PC-9 (cell line): ENCODE measurements around the gene MMAB. TPM values are rescaled to one million over a fixed set of nuclear protein-coding genes. Genes with fewer than 3 reads are reported as not detected.

Experiments
- BruUV-seq: library from RNA; stranded (reverse); fragments of 400-500 nt; replicated peaks from 2 replicates; lab custom pipeline; 2021; lab: Mats Ljungman, UMichigan
- CTCF ChIA-PET: fragments of 300-600 bp; sonication (Branson Sonifier 250); formaldehyde crosslinking; loops from one replicate; lab custom pipeline; 2022; ENCODE audit warnings: antibody characterized with exemption; lab: Charles Lee
- POLR2A ChIA-PET: fragments of 300-600 bp; sonication (Branson Sonifier 250); formaldehyde crosslinking; loops from one replicate; lab custom pipeline; 2022; ENCODE audit warnings: antibody characterized with exemption; ENCODE audit not compliant: unreplicated experiment; lab: Charles Lee
- DNase-seq, 2 experiments: peaks; one replicate each; pipeline versions ENCODE4 v3.0.0 to v3.0.0-alpha.2; 2015 to 2022; ENCODE audit warnings: mixed read lengths in 1 of 2
- H2AFZ ChIP-seq: fragments of 200-600 bp; sonication (generic); 2 replicates; pipeline ENCODE4 v1.8.1; 2017; ENCODE audit warnings: antibody characterized with exemption
- H3F3A ChIP-seq: fragments of 200-600 bp; sonication (generic); 2 replicates; pipeline ENCODE4 v1.8.1; 2017; ENCODE audit warnings: antibody characterized with exemption, mild to moderate bottlenecking, low read depth; ENCODE audit not compliant: insufficient read depth
- H3K27ac ChIP-seq: fragments of 200-600 bp; sonication (generic); 2 replicates; pipeline ENCODE4 v1.6.1; 2016; ENCODE audit warnings: mixed run types
- H3K27me3 ChIP-seq: fragments of 200-600 bp; sonication (generic); 2 replicates; pipeline ENCODE4 v1.6.1; 2016; ENCODE audit warnings: low read depth, mixed run types; ENCODE audit not compliant: insufficient read depth
- H3K36me3 ChIP-seq: fragments of 200-600 bp; sonication (generic); 2 replicates; pipeline ENCODE4 v1.6.1; 2016; ENCODE audit warnings: low read depth, mixed run types
- H3K4me1 ChIP-seq: fragments of 200-600 bp; sonication (generic); replicated peaks from 2 replicates; pipeline ENCODE4 v1.6.1; 2016; ENCODE audit warnings: mixed run types; ENCODE audit not compliant: insufficient read depth
- H3K4me2 ChIP-seq: fragments of 200-600 bp; sonication (generic); 2 replicates; pipeline ENCODE4 v1.6.1; 2017; ENCODE audit warnings: mixed run types
- H3K4me3 ChIP-seq: fragments of 200-600 bp; sonication (generic); 2 replicates; pipeline ENCODE4 v1.6.1; 2016; ENCODE audit warnings: mixed run types
- H3K79me2 ChIP-seq: fragments of 200-600 bp; sonication (generic); 2 replicates; pipeline ENCODE4 v1.6.1; 2017; ENCODE audit warnings: low read depth, mixed run types
- H3K9me2 ChIP-seq: fragments of 200-600 bp; sonication (generic); 2 replicates; pipeline ENCODE4 v1.8.1; 2017; ENCODE audit warnings: mild to moderate bottlenecking; ENCODE audit not compliant: insufficient read depth
- H3K9me3 ChIP-seq: fragments of 200-600 bp; sonication (generic); 2 replicates; pipeline ENCODE4 v1.8.1; 2016; ENCODE audit warnings: low read depth; ENCODE audit not compliant: insufficient read depth
- H4K20me1 ChIP-seq: fragments of 200-600 bp; sonication (generic); 2 replicates; pipeline ENCODE4 v1.8.1; 2017; ENCODE audit not compliant: insufficient read depth
- CTCF ChIP-seq: fragments of 200-600 bp; sonication (generic); conservative IDR thresholded peaks from 2 replicates; pipeline ENCODE4 v1.6.1; 2017; ENCODE audit warnings: mixed run types, antibody characterized with exemption, mild to moderate bottlenecking, moderate library complexity
- EZH2 ChIP-seq: fragments of 200-600 bp; sonication (generic); IDR thresholded peaks from 2 replicates; pipeline ENCODE4 v1.8.0; 2017; ENCODE audit warnings: antibody characterized with exemption, low read depth
- intact Hi-C: fragments of 100-400 bp; cut with micrococcal nuclease; formaldehyde crosslinking; loops from one replicate; pipeline ENCODE4 v1.10.0; 2022; ENCODE audit not compliant: unreplicated experiment
- total RNA-seq: library from RNA; stranded (reverse); gene quantifications from 2 replicates; pipeline ENCODE4 v1.2.3, GENCODE V29; 2021

MMAB gene
- total RNA-seq, 1 experiment from 2014 or later: 84.3 TPM

DNA sequence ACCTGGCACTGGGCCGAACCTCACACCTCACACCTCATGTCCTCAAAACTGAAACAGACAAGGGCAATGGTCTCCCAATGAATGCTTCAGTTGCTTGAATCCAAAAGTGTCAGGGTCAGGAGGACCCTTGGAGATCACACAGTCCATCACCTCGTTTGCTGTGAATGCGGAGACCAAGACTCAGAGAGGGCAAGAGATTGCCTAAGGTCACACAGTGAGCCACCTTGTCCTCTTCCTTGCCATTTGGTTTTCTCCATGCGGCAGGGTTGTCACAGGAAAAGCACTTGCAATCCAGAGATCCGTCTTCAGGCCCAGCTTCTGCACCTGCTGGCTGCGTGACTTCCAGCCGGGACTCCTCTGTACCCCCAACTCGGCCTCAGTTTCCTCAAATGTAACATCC lies 28.3 kb upstream of the MMAB start:
- no peaks in the 10 kb centered on the region; the same call in 1 of the 2 replicates for H3F3A ChIP-seq
- BruUV-seq: no TSS peak
- no peaks in the 10 kb centered on the region for H3K9me3 ChIP-seq
- intact Hi-C loops: no loop called here
- DNase-seq: no peak
- H3K27ac ChIP-seq: no peak overlapping the region
- H2AFZ ChIP-seq: no peak overlapping the region
- H3K4me2 ChIP-seq: no peak overlapping the region
- no peaks in the 10 kb centered on the region for H3K4me1 ChIP-seq
- POLR2A ChIA-PET: no interaction called here
- TF ChIP-seq CTCF (no peak), EZH2 (no peak)
- no peak overlapping the region for H3K4me3 ChIP-seq
- H3K27me3 ChIP-seq: no peaks in the 10 kb centered on the region
- CTCF ChIA-PET: no interaction called here
- no peaks in the 10 kb centered on the region for H3K36me3 ChIP-seq
- no peaks in the 10 kb centered on the region for H3K9me2 ChIP-seq
- H3K79me2 ChIP-seq: no peaks in the 10 kb centered on the region
- no peaks in the 10 kb centered on the region for H4K20me1 ChIP-seq

DNA sequence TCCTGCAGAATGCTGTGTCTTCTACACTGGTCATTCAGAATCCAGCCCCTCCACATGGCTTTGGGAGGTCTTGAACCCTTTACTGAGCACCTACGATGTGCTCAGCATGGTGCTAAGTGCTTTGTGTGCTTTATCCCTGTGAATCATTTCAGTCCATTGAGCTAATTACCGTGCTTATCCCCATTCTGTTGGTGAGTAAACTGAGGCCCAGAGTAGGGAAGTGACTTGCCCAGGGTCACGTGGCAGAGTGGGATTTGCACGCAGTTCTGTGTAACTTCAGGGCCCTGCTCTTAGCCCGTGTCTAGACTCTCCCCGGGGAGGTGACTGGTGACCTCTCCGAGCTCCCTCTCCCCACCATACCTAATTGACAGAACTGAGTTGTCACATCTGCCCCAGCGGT lies 27.7 kb upstream of the MMAB start:
- TF ChIP-seq EZH2 (no peak), CTCF (no peak)
- Histone ChIP-seq H3K79me2 (no peaks in the 10 kb centered on the region), H3K4me1 (no peaks in the 10 kb centered on the region), H3K4me2 (no peak overlapping the region), H3K9me2 (no peaks in the 10 kb centered on the region), H3K27me3 (no peaks in the 10 kb centered on the region), H3K36me3 (no peaks in the 10 kb centered on the region), H3K27ac (no peak overlapping the region), H3F3A (no peaks in the 10 kb centered on the region; the same call in 1 of the 2 replicates), H4K20me1 (no peaks in the 10 kb centered on the region), H3K9me3 (no peaks in the 10 kb centered on the region), H2AFZ (no peak overlapping the region), H3K4me3 (no peak overlapping the region)
- CTCF ChIA-PET: interaction anchor here (0.5 kb wide), 1 partner anchor 830 kb away, joined by 3 read pairs; no protein-coding TSS in a partner anchor
- no peak for DNase-seq
- intact Hi-C loops: no loop called here
- POLR2A ChIA-PET: no interaction called here
- no TSS peak for BruUV-seq

GRCh38 chr12:109600481-109600880 lies 27.2 kb upstream of the MMAB start:
- TF ChIP-seq CTCF: no peak
- TF ChIP-seq EZH2: no peak
- no peaks in the 10 kb centered on the region for H3K79me2 ChIP-seq
- H2AFZ ChIP-seq: no peak overlapping the region
- ChIA-PET POLR2A (interaction anchor here (0.6 kb wide), 1 partner anchor 14 kb away, joined by 5 read pairs; no protein-coding TSS in a partner anchor), CTCF (interaction anchor here (0.5 kb wide), 1 partner anchor 830 kb away, joined by 3 read pairs; no protein-coding TSS in a partner anchor)
- no peaks in the 10 kb centered on the region; the same call in 1 of the 2 replicates for H3F3A ChIP-seq
- DNase-seq: no peak
- H3K9me3 ChIP-seq: no peaks in the 10 kb centered on the region
- H3K27ac ChIP-seq: no peak overlapping the region
- H3K4me1 ChIP-seq: no peaks in the 10 kb centered on the region
- no peaks in the 10 kb centered on the region for H3K36me3 ChIP-seq
- H3K4me2 ChIP-seq: no peak overlapping the region
- BruUV-seq: no TSS peak
- intact Hi-C loops: no loop called here
- H4K20me1 ChIP-seq: no peaks in the 10 kb centered on the region
- H3K9me2 ChIP-seq: no peaks in the 10 kb centered on the region
- no peak overlapping the region for H3K4me3 ChIP-seq
- no peaks in the 10 kb centered on the region for H3K27me3 ChIP-seq
